Ectodermal cell (in vitro differentiated cells): ENCODE data around the gene NMNAT2.

Experiments
- H3K27ac ChIP-seq: 2 replicates; pipeline ENCODE4 v1.7.0; 2013; ENCODE audit warnings: mild to moderate bottlenecking, low read depth, low read length; ENCODE audit not compliant: insufficient read depth, poor library complexity, severe bottlenecking
- H3K27me3 ChIP-seq: 2 replicates; pipeline ENCODE4 v1.7.0; 2013; ENCODE audit warnings: mild to moderate bottlenecking, low read length; ENCODE audit not compliant: insufficient read depth, control insufficient read depth, poor library complexity, severe bottlenecking
- H3K36me3 ChIP-seq: one replicate; pipeline ENCODE4 v1.7.0; 2013; ENCODE audit warnings: low read length; ENCODE audit not compliant: control insufficient read depth, insufficient read depth
- H3K4me1 ChIP-seq: one replicate; pipeline ENCODE4 v1.7.0; 2013; ENCODE audit warnings: low read length; ENCODE audit not compliant: control insufficient read depth, insufficient read depth
- H3K4me3 ChIP-seq: 2 replicates; pipeline ENCODE4 v1.7.0; 2013; ENCODE audit warnings: low read depth, low read length, control low read depth; ENCODE audit not compliant: insufficient read depth
- H3K9me3 ChIP-seq: 2 replicates; pipeline ENCODE4 v1.7.0; 2013; ENCODE audit warnings: mild to moderate bottlenecking, low read length, moderate library complexity; ENCODE audit not compliant: control insufficient read depth
- WGBS, 2 experiments: methylation state at CpG; one replicate each; pipeline ENCODE4 v1.1.7; 2013; ENCODE audit warnings: missing lambda C conversion rate in 2 of 2; 5-methylcytosine and 5-hydroxymethylcytosine counted together

The NMNAT2 gene

GRCh38 chr1:183423541-183423940 lies 5.4 kb upstream of the NMNAT2 start:
- 90 to 100% methylated on average over 1 of the region's 1 CpG for WGBS, 2 experiments
- H3K9me3 ChIP-seq = no peaks in the 10 kb centered on the region
- no peaks in the 10 kb centered on the region for H3K36me3 ChIP-seq
- H3K4me1 ChIP-seq = no peaks in the 10 kb centered on the region
- no peak overlapping the region for H3K27ac ChIP-seq
- H3K4me3 ChIP-seq = no peak overlapping the region
- peaks cover 11% of the 10 kb centered on the region for H3K27me3 ChIP-seq

GRCh38 chr1:183419399-183419798 lies 1.2 kb upstream of the NMNAT2 start:
- no peaks in the 10 kb centered on the region for H3K9me3 ChIP-seq
- peaks cover 48% of the 10 kb centered on the region for H3K27me3 ChIP-seq
- peaks cover 8% of the 10 kb centered on the region for H3K4me1 ChIP-seq
- no peak overlapping the region for H3K27ac ChIP-seq
- WGBS, 2 experiments = 73 to 79% methylated on average over 3 of the region's 3 CpGs
- no peaks in the 10 kb centered on the region for H3K36me3 ChIP-seq
- H3K4me3 ChIP-seq = no peak overlapping the region

- H3K4me1 ChIP-seq = peaks cover 8% of the 10 kb centered on the region
- no peak overlapping the region for H3K27ac ChIP-seq
- H3K9me3 ChIP-seq = no peaks in the 10 kb centered on the region
- WGBS, 2 experiments = 83 to 91% methylated on average over 6 of the region's 6 CpGs
- peaks cover 48% of the 10 kb centered on the region for H3K27me3 ChIP-seq
- peak overlapping the region; percentile 43 for H3K4me3 ChIP-seq
- no peaks in the 10 kb centered on the region for H3K36me3 ChIP-seq
Measured at GRCh38 chr1:183418696-183419095, 516 bp upstream of the NMNAT2 start.

- H3K36me3 ChIP-seq = no peaks in the 10 kb centered on the region
- H3K27me3 ChIP-seq = peaks cover 48% of the 10 kb centered on the region
- no peak overlapping the region for H3K27ac ChIP-seq
- H3K4me3 ChIP-seq = peak overlapping the region; percentile 43
- H3K4me1 ChIP-seq = peaks cover 8% of the 10 kb centered on the region
- no peaks in the 10 kb centered on the region for H3K9me3 ChIP-seq
- WGBS, 2 experiments = 2 to 3% methylated on average over 69 of the region's 69 CpGs
Measured at GRCh38 chr1:183416850-183417771, 1.1 kb downstream of the NMNAT2 start.

DNA sequence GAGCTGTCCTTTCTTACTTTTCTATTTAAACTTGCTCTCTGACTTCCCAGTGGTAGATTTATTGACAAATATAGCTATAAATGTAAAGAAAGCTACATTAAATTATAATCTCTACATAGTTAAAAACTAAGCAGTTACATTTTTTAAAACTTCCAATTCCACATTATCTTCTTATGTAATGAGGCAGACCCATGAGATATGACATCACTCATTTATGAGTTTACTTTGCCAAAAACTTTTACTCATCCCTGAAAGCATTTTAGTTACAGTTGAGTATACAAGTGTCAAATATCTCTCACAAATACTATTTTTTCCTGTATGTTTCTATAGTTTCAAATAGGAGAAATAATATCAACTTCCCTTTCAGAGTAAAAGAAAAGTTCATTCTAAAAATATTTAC lies 3.8 kb downstream of the NMNAT2 start:
- H3K27me3 ChIP-seq = peaks cover 44% of the 10 kb centered on the region

GRCh38 chr1:183411091-183411490 lies 7.1 kb downstream of the NMNAT2 start:
- Histone ChIP-seq H3K4me3 (no peak overlapping the region), H3K36me3 (no peaks in the 10 kb centered on the region), H3K27me3 (peaks cover 13% of the 10 kb centered on the region), H3K4me1 (no peaks in the 10 kb centered on the region), H3K9me3 (no peaks in the 10 kb centered on the region), H3K27ac (no peak overlapping the region)
- 93 to 94% methylated on average over 2 of the region's 2 CpGs for WGBS, 2 experiments

More for the DNA sequence above, 3.8 kb downstream of the NMNAT2 start:
- no peaks in the 10 kb centered on the region for H3K9me3 ChIP-seq
- no peak overlapping the region for H3K27ac ChIP-seq
- no peak overlapping the region for H3K4me3 ChIP-seq
- H3K4me1 ChIP-seq = peaks cover 8% of the 10 kb centered on the region
- no peaks in the 10 kb centered on the region for H3K36me3 ChIP-seq

DNA sequence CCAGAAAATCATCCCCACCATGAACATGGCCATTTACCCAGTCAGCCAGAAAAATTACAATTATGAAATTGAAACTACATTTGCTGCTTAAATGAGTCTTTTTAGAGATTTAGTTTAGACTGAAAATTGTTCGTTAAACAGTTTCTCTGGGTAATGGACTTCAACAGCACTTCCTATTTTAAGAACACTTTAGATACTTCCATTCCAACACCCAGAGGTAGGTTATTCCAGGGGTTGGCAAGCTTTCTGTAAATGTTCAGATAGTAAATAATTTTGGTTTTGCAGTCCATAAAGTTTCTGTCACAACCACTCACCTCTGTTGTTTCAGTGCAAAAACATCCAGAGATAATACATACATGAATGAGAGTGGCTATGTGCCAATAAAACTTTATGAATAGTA lies 10.2 kb downstream of the NMNAT2 start:
- no peaks in the 10 kb centered on the region for H3K36me3 ChIP-seq
- H3K9me3 ChIP-seq = no peaks in the 10 kb centered on the region
- WGBS, 2 experiments = 91% methylated on average over 1 of the region's 1 CpG; no CpG with 5 or more reads in 1 of the 2 experiments
- H3K27me3 ChIP-seq = no peaks in the 10 kb centered on the region
- H3K4me1 ChIP-seq = no peaks in the 10 kb centered on the region
- no peak overlapping the region for H3K4me3 ChIP-seq
- H3K27ac ChIP-seq = no peak overlapping the region

DNA sequence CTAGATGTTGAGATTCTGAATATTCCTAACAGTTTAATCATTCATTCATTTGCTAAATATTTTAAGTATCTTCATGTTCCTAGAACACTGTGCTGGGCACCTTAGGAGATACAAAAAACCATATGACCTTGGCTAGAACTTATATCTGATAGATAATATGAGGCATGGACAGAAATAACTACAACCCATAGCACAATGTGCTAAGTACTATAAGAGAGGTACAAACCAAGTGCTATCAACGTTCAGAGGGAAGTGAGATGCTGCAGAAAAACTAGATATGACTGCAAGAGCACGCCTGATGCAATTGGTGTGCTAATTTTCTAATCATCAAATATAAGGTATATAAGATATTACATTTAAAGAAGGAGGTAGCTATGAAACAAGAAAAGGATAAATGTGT lies 10.7 kb downstream of the NMNAT2 start:
- 85% methylated on average over 2 of the region's 2 CpGs; no CpG with 5 or more reads in 1 of the 2 experiments for WGBS, 2 experiments
- Histone ChIP-seq H3K9me3 (no peaks in the 10 kb centered on the region), H3K36me3 (no peaks in the 10 kb centered on the region), H3K27ac (no peak overlapping the region), H3K4me3 (no peak overlapping the region), H3K4me1 (no peaks in the 10 kb centered on the region), H3K27me3 (no peaks in the 10 kb centered on the region)

DNA sequence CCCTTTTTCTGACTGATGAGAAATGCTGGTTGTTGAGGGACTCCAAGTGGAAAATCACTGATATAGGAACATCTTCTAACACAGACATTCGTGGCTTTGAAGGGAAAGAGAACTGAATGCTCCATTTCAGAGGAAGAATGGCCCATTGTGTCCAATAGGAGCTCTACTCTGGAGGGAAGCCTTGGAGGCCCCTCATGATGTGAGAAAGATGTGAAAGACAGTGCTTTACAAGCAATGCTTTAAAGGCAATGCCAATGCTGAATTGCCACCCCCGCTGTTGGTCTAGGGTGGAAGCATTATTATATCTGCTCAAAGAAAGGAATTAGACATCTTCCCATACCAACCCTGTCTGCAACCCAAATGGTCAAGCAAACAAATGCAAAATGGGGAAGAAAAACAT lies 13.7 kb downstream of the NMNAT2 start:
- Histone ChIP-seq H3K9me3 (no peaks in the 10 kb centered on the region), H3K4me1 (no peaks in the 10 kb centered on the region), H3K4me3 (no peak overlapping the region), H3K27ac (no peak overlapping the region), H3K27me3 (no peaks in the 10 kb centered on the region), H3K36me3 (no peaks in the 10 kb centered on the region)
- 78 to 81% methylated on average over 2 of the region's 2 CpGs for WGBS, 2 experiments

DNA sequence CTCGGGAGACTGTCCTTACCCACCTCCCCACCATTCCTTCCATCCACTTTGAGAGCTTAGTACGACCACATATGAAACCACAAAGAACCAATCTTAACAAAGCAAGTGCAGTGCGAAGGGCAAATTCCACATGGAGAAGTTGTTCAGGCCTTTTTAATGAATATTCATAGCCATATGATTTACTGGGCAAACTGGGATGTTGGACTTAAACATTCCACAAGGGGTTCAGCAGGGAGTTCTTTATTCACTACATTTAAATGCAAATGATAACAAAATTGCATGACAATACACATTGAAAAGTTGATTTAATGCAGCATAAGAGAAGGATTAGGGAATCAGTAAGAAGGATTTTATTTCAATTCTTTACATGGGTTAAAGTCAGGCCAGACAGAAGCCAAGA lies 14.7 kb downstream of the NMNAT2 start:
- Histone ChIP-seq H3K4me1 (no peaks in the 10 kb centered on the region), H3K36me3 (no peaks in the 10 kb centered on the region), H3K4me3 (no peak overlapping the region), H3K27ac (no peak overlapping the region), H3K9me3 (no peaks in the 10 kb centered on the region), H3K27me3 (no peaks in the 10 kb centered on the region)
- 12 to 24% methylated on average over 2 to 3 of the region's 3 CpGs for WGBS, 2 experiments
